Raji (cell line): ENCODE measurements around the gene CD248.

ENCODE experiments used
- POLR2A ChIP-seq: IDR thresholded peaks from 2 replicates; pipeline ENCODE4 v1.6.1; 2011; ENCODE audit warnings: low read depth, low read length, control low read depth; ENCODE audit not compliant: insufficient read depth

CD248 gene

DNA sequence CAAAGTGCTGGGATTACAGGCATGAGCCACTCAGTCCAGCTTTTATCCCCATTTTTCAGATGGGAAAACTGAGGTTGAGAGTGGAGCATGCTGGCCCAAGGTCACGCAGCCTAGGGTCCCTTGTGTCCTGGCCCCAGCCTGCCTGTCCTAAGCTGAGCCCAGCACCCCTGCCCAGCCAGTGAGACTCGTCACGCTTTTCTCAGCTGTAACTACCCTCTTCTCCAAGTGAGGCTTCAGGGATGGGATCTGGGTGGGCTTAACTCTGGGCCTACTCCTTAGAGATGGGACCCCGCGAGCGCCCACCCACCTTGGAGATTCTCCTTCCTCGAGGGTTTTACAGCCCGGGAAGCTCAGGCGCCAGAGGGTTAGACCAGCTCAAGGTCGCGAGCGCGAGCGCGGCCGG is 25.5 kb downstream of the CD248 start:
- TF ChIP-seq POLR2A = no peak

DNA sequence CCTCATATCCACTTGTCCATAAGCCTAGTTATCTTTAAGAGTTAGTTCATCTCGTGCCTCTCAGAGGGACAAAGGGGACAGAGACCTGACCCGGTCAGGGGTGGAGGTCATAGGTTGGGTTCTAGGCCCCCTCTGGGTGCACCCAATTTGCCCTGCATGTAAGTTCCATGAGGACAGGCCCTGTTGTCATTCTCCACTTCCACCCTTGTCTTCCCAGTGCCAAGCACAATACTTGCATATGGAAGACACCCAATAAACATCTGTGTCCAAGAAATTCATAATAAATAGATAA is 26.6 kb downstream of the CD248 start:
- no peak for TF ChIP-seq POLR2A

DNA sequence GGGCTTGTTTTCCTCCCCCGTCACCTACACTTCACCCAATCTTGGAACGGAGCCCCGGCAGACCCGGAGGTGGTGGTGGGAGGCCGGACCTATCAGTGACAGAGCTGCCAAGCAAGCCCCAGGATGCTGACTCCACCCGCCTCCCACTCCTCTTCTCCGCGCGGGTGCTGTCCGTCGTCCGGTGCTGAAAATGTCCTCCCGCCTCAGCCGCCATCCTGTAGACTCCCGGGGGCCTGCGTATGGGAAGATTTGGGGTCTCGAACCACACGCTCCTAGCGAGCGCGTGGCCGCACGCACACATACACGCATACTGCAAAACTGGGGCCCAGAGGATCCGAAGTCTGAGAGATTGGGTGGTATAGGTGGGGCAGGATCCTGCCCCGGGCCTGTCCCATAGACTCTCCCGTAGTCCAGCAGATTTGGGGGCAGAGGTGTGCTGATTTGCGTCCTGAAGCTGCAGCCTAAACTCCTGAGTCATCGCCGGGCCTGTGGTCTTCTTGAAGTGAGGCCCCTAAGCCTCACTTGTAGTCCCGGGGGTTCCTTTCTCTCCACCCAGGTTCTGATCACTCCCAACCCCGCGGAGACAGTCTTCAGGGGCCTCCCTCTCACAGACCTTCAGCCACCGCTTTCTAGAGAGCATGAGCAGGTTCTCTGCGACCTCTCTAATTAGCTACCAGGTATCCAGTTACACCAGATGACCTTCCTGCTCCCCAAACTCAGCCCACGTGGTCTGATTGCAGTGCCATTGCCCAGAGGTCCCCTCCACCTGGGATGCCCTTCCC is 27.1 kb downstream of the CD248 start:
- no peak for TF ChIP-seq POLR2A

DNA sequence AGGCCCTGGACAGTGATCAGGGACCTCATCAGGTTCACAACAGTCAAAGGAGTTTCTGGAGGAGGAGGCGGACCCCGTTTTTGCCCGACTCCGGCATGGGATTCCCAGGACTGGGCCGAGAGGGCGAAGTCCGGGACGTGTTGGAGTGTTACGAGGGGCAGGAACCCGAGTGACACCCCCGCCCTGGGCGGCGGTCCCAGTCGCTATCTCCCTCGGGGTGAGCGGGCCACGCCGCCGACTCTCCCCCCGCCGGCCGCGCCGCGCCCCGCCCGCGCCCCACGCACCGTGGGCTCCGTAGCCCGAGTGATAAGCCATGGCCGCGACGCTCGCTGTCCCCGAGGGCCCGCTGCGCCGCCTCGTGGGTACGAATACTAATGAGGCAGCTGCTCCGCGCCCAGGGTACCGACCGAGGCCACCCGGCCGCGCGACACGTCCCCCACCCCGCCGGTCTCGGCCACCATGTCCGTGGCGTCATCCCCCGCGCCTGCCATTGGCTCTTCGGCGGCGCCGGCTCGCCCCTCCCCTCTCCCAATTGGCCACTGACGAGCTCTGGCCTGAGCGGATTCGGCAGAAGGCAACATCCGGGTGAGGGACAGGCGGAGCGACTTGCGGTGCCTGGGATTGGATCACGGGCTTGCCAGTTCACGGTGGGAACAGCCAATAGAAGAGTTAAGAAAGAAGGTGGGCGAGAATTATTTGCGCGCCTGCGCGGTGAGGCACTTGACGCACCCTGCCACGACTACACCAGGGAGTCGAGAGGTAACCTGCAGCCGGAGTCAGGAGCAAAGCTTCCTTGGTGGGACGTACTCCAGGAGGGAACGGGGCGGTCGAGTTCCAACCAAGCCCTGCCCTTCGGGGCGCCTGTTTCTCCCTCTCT is 27.9 kb downstream of the CD248 start, which contains the start of gene YIF1A:
TSS of gene YIF1A (minus strand) at position 473 of the 877 bp plus-strand sequence. CDS start at position 315, 158 bp downstream.
- peak; percentile 89 for TF ChIP-seq POLR2A

DNA sequence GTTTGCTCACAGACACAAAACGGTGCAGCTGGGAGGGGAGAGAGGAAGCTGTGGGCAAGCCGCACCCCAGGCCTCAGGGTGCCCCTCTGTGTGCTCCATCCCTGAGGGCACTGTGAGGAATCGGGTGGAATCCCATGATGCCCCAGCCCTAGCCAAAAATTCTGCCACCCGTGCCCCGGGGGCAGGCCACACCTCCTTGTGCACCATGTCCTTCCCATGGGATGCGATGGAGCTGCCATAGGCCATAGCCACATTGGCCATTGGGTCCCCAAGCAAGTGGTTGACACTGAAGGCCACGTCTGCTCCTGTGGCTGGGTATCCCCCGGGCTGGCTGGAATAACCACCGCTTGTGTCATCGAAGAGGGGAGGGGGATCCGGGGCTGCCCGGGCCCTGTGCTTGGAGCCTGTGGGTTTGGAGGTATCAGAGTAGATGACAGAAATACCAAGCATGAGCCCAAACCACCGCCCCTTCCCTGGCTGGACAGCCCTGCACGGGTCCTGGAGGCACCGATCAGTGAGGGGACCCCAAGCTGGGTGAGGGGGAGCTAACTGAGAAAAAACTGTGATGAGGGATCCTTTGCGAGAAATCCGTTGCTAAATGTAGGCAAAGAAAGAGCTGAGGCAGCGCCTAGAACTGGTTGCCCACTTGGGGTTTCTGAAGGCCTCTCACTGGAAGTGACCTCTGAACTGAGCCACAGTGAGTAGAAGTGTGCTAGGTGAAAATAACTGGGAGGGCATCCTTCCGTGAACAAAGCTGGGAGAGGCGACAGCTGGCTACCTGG is 28.8 kb downstream of the CD248 start:
- TF ChIP-seq POLR2A = no peak

DNA sequence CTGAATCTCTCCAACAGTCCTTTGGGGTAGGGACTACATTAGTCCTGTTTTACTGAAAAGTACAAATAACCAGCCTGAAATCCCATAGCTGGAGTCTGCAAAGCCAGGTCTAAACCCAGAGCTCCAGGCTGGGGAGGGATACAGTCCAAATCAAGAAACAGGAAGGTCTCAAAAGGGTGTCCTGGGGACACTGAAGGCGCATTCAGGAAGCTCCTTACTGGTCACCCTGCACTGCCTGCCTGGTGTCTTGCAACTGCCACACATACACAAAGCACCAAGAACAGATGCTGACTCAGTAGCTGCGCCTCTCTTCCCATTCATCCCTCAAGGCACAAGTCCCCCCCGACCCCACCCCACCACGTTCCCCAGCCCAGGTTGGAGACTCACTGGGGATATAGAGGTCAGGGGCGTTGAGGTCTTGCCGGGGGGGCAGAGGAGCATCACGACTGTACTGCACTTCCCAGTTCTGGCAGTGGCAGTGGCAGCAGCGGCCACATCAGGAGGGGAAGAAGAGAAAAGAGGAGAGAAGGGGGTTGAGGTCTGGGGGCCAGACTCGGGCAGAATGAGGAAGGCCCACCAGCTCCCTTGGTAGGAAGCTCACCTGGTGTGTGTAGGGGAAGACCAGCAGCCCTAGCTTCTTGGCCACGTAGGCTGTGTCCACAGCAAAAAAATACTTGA is 29.5 kb downstream of the CD248 start:
- no peak for TF ChIP-seq POLR2A

DNA sequence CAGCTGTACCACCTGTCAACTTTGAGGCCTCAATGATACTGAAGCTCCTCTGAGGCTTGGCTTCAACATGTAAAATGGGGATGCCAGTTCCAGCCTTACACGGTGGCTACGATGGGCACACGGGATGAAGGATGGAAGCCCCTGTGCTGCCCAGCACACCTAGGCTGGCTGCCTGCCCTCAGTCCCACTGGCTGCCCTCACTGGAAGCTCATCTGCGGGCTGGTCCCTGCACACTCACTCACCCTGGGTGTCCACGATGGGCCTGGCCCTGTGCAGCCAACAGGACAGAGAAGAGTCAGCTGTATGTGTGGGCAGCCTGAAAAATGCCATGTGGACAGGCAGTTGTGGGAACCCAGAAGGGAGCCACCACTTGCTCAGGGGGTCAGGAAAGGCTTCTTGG is 30.1 kb downstream of the CD248 start:
- no peak for TF ChIP-seq POLR2A

DNA sequence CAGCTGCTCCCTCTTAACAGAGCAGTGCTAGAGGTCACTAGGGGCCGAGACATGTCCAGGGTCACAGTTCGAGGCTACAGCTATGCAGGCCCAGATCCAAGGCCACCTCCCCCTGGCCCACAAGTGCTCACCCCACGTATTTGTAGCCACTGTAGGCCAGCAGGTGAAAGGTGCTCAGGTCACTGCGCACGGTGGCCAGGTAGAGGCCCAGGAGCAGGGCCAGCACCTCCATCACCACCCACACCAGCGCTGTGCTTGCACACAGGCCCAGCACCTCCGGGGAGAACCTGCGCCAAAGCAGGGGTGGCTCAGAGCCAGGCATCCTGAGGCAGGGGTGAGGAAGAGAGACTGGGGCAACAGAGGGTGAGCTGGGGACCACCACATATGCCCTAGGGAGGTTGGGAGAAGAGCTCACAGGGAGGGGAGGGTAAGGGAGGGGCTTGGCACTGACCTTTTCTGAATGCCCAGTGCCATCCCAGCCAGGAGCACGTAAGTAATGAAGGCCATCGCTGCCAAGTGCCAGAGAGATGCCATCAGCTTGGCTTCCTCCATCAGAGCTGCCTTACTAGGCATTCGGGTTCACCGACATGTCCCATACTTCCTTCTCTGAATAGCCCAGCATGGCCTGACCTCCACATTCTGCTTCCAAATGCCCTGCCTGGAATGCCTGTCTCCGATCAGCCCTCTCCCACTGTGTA is 31.4 kb downstream of the CD248 start:
- no peak for TF ChIP-seq POLR2A

DNA sequence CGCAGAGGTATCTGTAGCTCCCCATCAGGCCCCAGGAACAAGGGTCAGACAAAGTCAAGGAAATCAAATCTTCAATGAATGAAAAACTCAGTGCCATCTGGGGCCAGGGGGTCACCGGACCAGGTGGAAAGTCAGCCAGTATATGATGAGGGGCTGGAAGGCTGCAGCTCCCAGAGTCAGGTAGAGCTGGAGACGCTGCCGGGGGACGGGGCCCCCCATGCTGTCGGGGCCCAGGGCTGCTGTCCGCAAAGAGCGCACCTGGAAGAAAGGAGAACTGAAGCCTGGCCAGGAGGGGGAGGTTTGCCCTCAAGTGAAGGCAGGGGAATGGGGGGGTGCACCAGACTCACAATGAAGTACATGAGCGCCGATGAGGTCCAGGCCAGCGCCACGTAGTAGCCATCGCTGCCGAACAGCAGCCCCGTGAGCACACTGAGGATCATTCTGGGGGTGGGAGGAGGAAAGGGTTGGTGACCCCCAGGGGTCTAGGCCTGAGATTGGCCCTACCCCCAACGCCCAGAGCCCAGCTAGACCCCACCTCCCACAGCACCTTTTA is 32.2 kb downstream of the CD248 start:
- no peak for TF ChIP-seq POLR2A

DNA sequence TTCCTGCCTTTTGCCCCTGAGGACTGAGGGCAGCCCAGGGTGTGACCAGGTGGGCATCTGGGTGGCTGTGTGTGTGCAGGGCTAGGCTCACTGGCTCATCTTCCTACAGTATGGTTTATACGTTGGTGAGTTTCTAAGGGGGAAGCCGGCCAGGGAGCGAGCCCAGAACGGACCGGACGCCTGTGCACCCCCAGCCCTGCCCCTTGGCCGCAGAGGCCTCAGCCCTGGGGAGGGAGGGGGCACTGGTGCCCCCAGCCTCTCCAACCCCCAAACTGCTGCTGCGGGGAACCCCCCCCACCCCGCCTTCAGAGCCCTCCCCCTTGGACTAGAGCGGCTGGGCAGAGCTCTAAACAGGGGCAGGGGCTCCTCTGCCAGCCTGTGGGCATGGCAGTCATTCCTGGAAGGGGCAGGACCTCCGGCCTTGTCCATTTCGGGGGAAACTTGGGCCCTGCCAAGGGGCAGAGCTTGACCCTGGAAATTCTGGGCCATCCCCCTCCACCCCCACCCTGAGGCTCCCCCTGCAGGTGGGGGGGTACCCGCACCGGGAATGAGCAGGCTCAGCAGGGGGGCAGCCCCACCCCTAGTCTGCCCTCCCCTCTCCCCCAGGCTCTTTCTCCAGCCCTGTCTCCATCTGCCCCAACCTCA is 33.3 kb downstream of the CD248 start:
- TF ChIP-seq POLR2A = no peak

DNA sequence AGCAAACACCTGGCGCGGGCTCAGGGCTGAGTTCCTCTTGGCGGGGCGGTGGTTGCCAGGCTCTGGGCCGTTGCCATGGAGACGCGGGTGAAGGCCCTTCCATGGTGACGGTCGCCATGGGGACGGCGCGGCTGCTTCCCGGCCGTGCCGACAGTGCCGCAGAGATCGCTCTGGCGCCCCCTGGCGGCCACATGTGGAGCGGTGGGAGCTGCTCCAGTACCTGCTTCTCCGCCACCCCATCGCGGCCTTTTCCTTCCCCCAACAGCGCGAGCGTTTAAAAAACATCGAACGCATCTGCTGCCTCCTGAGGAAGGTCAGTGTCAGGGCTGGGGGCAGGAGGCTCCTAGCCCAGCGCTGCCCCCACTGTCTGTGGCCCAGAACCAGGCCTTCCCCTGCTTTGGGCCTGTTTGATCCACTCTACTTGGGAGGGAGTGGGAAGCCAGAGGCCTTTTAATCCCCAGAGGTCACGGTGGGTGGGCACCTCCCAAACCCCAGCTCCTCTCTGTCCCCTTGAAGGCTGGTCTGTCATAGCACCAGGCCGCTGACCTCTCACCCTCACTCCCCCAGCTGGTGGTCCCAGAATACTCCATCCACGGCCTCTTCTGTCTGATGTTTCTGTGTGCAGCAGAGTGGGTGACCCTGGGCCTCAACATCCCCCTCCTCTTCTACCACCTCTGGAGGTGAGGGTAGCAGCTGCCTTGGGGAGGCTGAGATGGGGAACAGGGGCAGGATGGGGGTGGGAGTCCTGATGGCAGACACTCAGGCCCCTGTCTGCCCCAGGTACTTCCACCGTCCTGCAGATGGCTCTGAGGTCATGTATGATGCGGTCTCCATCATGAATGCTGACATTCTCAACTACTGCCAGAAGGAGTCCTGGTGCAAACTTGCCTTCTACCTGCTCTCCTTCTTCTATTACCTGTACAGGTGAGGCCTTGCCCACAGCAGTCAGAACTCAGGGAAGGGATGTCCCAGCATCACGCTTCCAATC is 34.1 kb downstream of the CD248 start:
- TF ChIP-seq POLR2A = peak; percentile 62

DNA sequence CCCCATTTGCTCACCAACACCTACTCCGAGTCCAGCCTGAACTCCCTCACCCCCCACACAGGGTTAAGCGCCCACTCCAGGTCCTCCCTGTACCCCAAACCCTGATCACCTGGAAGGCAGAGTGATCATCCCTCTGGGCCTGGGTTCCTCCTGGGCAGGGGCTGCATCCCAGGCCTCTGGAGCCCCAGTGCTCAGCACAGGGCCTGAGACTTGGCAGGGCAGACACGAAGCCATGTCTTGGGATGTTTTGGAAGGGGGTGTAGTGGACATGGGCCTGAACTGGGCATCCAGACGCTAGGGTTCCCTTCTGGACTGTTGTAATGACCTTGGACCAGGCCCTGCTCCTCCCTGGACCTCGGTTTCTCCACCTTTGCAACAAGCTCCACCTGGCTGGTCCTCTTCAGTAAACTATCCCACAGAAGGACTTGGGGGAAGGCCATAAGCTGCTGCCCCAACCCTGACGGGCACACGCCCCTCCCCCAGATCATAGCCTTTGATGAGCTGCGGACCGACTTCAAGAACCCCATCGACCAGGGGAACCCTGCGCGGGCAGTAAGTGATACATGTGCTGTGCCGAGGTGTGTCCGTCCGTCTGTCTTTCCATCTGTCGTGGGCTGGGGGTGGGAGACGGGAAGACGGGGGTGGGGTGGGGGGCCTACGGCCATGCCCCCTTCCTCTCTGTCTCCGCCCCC is 34.9 kb downstream of the CD248 start:
- TF ChIP-seq POLR2A = no peak

DNA sequence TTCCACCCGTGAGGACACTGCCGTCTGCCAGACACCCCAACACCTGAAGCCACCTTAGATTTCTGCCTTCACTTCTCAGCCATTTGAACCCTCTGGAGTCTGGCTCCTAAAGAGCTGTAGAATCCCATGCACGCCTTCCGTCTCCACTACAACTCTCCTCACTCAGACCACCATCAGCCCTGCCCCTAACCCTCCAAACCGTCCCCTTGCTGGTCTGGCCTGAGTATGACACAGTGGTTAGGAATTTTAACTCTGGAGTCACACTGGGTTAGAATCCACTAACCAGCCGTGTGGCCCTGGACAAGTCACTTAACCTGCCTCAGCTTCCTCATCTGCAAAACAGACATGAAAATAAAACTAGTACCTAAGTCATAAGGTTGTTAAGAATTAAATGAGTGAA is 35.8 kb downstream of the CD248 start:
- no peak for TF ChIP-seq POLR2A
